Neural cell (in vitro differentiated cells): ENCODE measurements around the gene ZNF106. TPM values are rescaled to one million over a fixed set of nuclear protein-coding genes. Genes with fewer than 3 reads are reported as not detected.

Experiments
- H2AFZ ChIP-seq: fragments of 200-600, 300-800 bp; sonication (generic), shearing (Covaris generic); 2 replicates; pipeline ENCODE4 v1.6.0; 2014; ENCODE audit warnings: low read depth, mild to moderate bottlenecking, antibody characterized with exemption, low read length, moderate library complexity
- H3F3A ChIP-seq: fragments of 200-600 bp; shearing (Covaris generic); 2 replicates; pipeline ENCODE4 v1.6.1; 2016; ENCODE audit warnings: mild to moderate bottlenecking, moderate library complexity, mixed read lengths, antibody characterized with exemption, low read length; ENCODE audit not compliant: insufficient read depth, poor library complexity, severe bottlenecking
- H3K27ac ChIP-seq: fragments of 200-600, 300-800 bp; sonication (generic), shearing (Covaris generic); 2 replicates; pipeline ENCODE4 v1.5.1; 2014; ENCODE audit warnings: mild to moderate bottlenecking, low read length, moderate library complexity
- H3K27me3 ChIP-seq: fragments of 300-800, 200-600 bp; sonication (generic), shearing (Covaris generic); 2 replicates; pipeline ENCODE4 v1.6.0; 2014; ENCODE audit warnings: mild to moderate bottlenecking, low read depth, low read length, moderate library complexity; ENCODE audit not compliant: insufficient read depth
- H3K36me3 ChIP-seq: fragments of 300-800, 200-600 bp; sonication (generic), shearing (Covaris generic); 2 replicates; pipeline ENCODE4 v1.5.1; 2014; ENCODE audit warnings: mild to moderate bottlenecking, antibody characterized with exemption, low read length, moderate library complexity; ENCODE audit not compliant: insufficient read depth
- H3K4me2 ChIP-seq: fragments of 300-800, 200-600 bp; sonication (generic), shearing (Covaris generic); 2 replicates; pipeline ENCODE4 v1.6.0; 2014; ENCODE audit warnings: mild to moderate bottlenecking, low read length
- H3K4me3 ChIP-seq: fragments of 300-800, 200-600 bp; sonication (generic), shearing (Covaris generic); 2 replicates; pipeline ENCODE4 v1.5.1; 2014; ENCODE audit warnings: mild to moderate bottlenecking, low read length, moderate library complexity
- H3K79me2 ChIP-seq: fragments of 200-600 bp; shearing (Covaris generic); replicated peaks from 2 replicates; pipeline ENCODE4 v1.6.0; 2014; ENCODE audit warnings: mild to moderate bottlenecking, low read length, moderate library complexity; ENCODE audit not compliant: insufficient read depth
- H3K9ac ChIP-seq: fragments of 300-800, 200-600 bp; sonication (generic), shearing (Covaris generic); 2 replicates; pipeline ENCODE4 v1.6.1; 2016; ENCODE audit warnings: mild to moderate bottlenecking, low read length, mixed read lengths
- H3K9me2 ChIP-seq: fragments of 200-600 bp; shearing (Covaris generic); 2 replicates; pipeline ENCODE4 v1.6.1; 2016; ENCODE audit warnings: mild to moderate bottlenecking, low read length, mixed read lengths; ENCODE audit not compliant: insufficient read depth
- H3K9me3 ChIP-seq: fragments of 200-600, 300-800 bp; sonication (generic), shearing (Covaris generic); 2 replicates; pipeline ENCODE4 v1.6.1; 2016; ENCODE audit warnings: mild to moderate bottlenecking, mixed run types, low read length, moderate library complexity, mixed read lengths
- H4K20me1 ChIP-seq: fragments of 200-600 bp; shearing (Covaris generic); 2 replicates; pipeline ENCODE4 v1.6.1; 2016; ENCODE audit warnings: mild to moderate bottlenecking, mixed run types; ENCODE audit not compliant: insufficient read depth
- CTCF ChIP-seq: fragments of 450-650 bp; IDR thresholded peaks from 2 replicates; pipeline ENCODE4 v1.5.1; 2014; ENCODE audit warnings: antibody characterized with exemption, mild to moderate bottlenecking, moderate library complexity; ENCODE audit not compliant: poor library complexity, severe bottlenecking
- EP300 ChIP-seq: fragments of 450-650 bp; conservative IDR thresholded peaks from 2 replicates; pipeline ENCODE4 v1.6.1; 2014; ENCODE audit warnings: antibody characterized with exemption, mild to moderate bottlenecking, moderate library complexity; ENCODE audit not compliant: poor library complexity, severe bottlenecking
- EZH2 ChIP-seq: fragments of 200-600, 300-800 bp; shearing (Covaris generic), sonication (generic); IDR thresholded peaks from 2 replicates; pipeline ENCODE4 v1.6.1; 2014; ENCODE audit warnings: antibody characterized with exemption, low read length, borderline replicate concordance, mild to moderate bottlenecking; ENCODE audit not compliant: insufficient read depth, poor library complexity, severe bottlenecking
- MXI1 ChIP-seq: fragments of 450-650 bp; conservative IDR thresholded peaks from 2 replicates; pipeline ENCODE4 v1.6.1; 2014; ENCODE audit warnings: antibody characterized with exemption, mild to moderate bottlenecking; ENCODE audit not compliant: poor library complexity, severe bottlenecking
- POLR2AphosphoS5 ChIP-seq: IDR thresholded peaks from 2 replicates; pipeline ENCODE4 v1.6.1; 2012
- RAD21 ChIP-seq: fragments of 450-650 bp; conservative IDR thresholded peaks from 2 replicates; pipeline ENCODE4 v1.6.1; 2014; ENCODE audit warnings: antibody characterized with exemption, mild to moderate bottlenecking, moderate library complexity
- REST ChIP-seq: IDR thresholded peaks from 2 replicates; pipeline ENCODE4 v1.6.1; 2012; ENCODE audit warnings: borderline replicate concordance
- SMC3 ChIP-seq: fragments of 450-650 bp; conservative IDR thresholded peaks from 2 replicates; pipeline ENCODE4 v1.6.1; 2014; ENCODE audit warnings: antibody characterized with exemption, mild to moderate bottlenecking, moderate library complexity; ENCODE audit not compliant: poor library complexity
- TAF1 ChIP-seq: IDR thresholded peaks from 2 replicates; pipeline ENCODE4 v1.6.1; 2012; ENCODE audit warnings: low read depth
- polyA plus RNA-seq: library from polyadenylated mRNA; depleted of rRNA; stranded (reverse); fragments of >200 nt; gene quantifications from 2 replicates; pipeline ENCODE4 v1.2.3, GENCODE V29; 2014

The ZNF106 gene
- polyA plus RNA-seq, 1 donor from 2014 or later = 24.0 TPM

GRCh38 chr15:42394106-42394505 is 96.8 kb downstream of the ZNF106 start:
- no peaks in the 10 kb centered on the region for H4K20me1 ChIP-seq

GRCh38 chr15:42392309-42393024 is 98.5 kb downstream of the ZNF106 start:
- Histone ChIP-seq H3K4me3 (no peak overlapping the region), H2AFZ (no peak overlapping the region), H3K9me2 (no peaks in the 10 kb centered on the region), H3K27ac (no peak overlapping the region), H3F3A (no peaks in the 10 kb centered on the region), H3K9ac (no peak overlapping the region), H3K79me2 (no peaks in the 10 kb centered on the region), H4K20me1 (no peaks in the 10 kb centered on the region), H3K9me3 (no peaks in the 10 kb centered on the region), H3K36me3 (no peaks in the 10 kb centered on the region), H3K4me2 (no peak overlapping the region), H3K27me3 (no peaks in the 10 kb centered on the region)
- TF ChIP-seq MXI1 (no peak), EZH2 (no peak)

More at GRCh38 chr15:42394106-42394505, 96.8 kb downstream of the ZNF106 start:
- Histone ChIP-seq H3K4me2 (no peak overlapping the region), H3F3A (no peaks in the 10 kb centered on the region), H3K9me3 (no peaks in the 10 kb centered on the region), H3K9ac (no peak overlapping the region), H3K27me3 (no peaks in the 10 kb centered on the region), H3K27ac (no peak overlapping the region), H3K9me2 (no peaks in the 10 kb centered on the region), H3K4me3 (no peak overlapping the region), H3K79me2 (no peaks in the 10 kb centered on the region), H3K36me3 (no peaks in the 10 kb centered on the region), H2AFZ (no peak overlapping the region)
- TF ChIP-seq EP300 = no peak

- no peak overlapping the region for H3K27ac ChIP-seq
- no peaks in the 10 kb centered on the region for H3K9me2 ChIP-seq
- H3K27me3 ChIP-seq = no peaks in the 10 kb centered on the region
- TF ChIP-seq REST = no peak
- TF ChIP-seq RAD21 = no peak
- no peak for TF ChIP-seq CTCF
- no peak for TF ChIP-seq POLR2AphosphoS5
- no peak for TF ChIP-seq EP300
- TF ChIP-seq MXI1 = no peak
- TF ChIP-seq EZH2 = no peak
- no peak for TF ChIP-seq TAF1
- TF ChIP-seq SMC3 = no peak
- H3K9me3 ChIP-seq = no peaks in the 10 kb centered on the region
- H3K4me2 ChIP-seq = no peak overlapping the region
- no peaks in the 10 kb centered on the region for H3F3A ChIP-seq
- H4K20me1 ChIP-seq = no peaks in the 10 kb centered on the region
- no peaks in the 10 kb centered on the region for H3K79me2 ChIP-seq
- H3K9ac ChIP-seq = no peak overlapping the region
- H3K4me3 ChIP-seq = no peak overlapping the region
- no peaks in the 10 kb centered on the region for H3K36me3 ChIP-seq
- H2AFZ ChIP-seq = no peak overlapping the region
Observed at GRCh38 chr15:42387603-42388002, 103.3 kb downstream of the ZNF106 start.
